Uterus (tissue), 2 donors: ENCODE measurements around the gene RCHY1.

Experiments
- CTCF ChIP-seq, 4 experiments: fragments of 200-600 bp in 2 of 4; fragments of 450-650 bp in 2 of 4; sonication (generic) in 2 of 4; IDR thresholded peaks; one replicate each; pipeline ENCODE4 v1.5.1; 2016 to 2019; ENCODE audit warnings: antibody characterized with exemption in 4 of 4, mild to moderate bottlenecking in 2 of 4, moderate library complexity in 1 of 4
- POLR2A ChIP-seq, 2 donors: fragments of 450-650 bp; IDR thresholded peaks; one replicate each; pipeline ENCODE4 v1.6.1; 2016; ENCODE audit warnings: antibody characterized with exemption in 2 of 2, mild to moderate bottlenecking in 1 of 2, moderate library complexity in 1 of 2

- TF ChIP-seq CTCF (IDR thresholded peaks at IDR 0.05) (no peak), POLR2A (IDR thresholded peaks at IDR 0.05) (no peak)
These were observed 19.6 kb downstream of the RCHY1 start for GRCh38 chr4:75494563-75494962.
